Superior temporal gyrus (tissue), 1 donor: ENCODE data around the gene THAP4.
A peak's percentile ranks its signal among the peaks of the same experiment; 100 is the strongest.

ENCODE experiments used
- DNase-seq: peaks from one replicate; pipeline ENCODE4 v3.0.0-alpha.2; 2016; ENCODE audit errors: extremely low spot score

Gene THAP4

GRCh38 chr2:241637018-241637794 lies at the start of gene THAP4, which contains the start of gene ATG4B:
THAP4 (minus strand) TSS chr2:241637158; CDS start chr2:241637017, 141 bp downstream.
ATG4B (plus strand) TSS chr2:241637693; CDS start chr2:241637715, 22 bp downstream.
- peak; percentile 89 for DNase-seq

- no peak for DNase-seq
Measured at GRCh38 chr2:241686324-241686649, 49.3 kb upstream of the THAP4 start.

GRCh38 chr2:241680827-241681599 lies 44.1 kb upstream of the THAP4 start:
- no peak for DNase-seq

- DNase-seq = no peak
Measured at GRCh38 chr2:241680044-241680443, 43.1 kb upstream of the THAP4 start.

- DNase-seq = no peak
Measured at GRCh38 chr2:241678784-241679540, 42.0 kb upstream of the THAP4 start.

GRCh38 chr2:241678307-241678706 lies 41.3 kb upstream of the THAP4 start:
- no peak for DNase-seq

GRCh38 chr2:241677392-241677791 lies 40.4 kb upstream of the THAP4 start:
- no peak for DNase-seq

GRCh38 chr2:241676665-241677064 lies 39.7 kb upstream of the THAP4 start:
- no peak for DNase-seq

- DNase-seq = no peak
Measured at GRCh38 chr2:241675885-241676284, 38.9 kb upstream of the THAP4 start.

GRCh38 chr2:241673797-241674725 lies 37.1 kb upstream of the THAP4 start:
- DNase-seq = peak; percentile 36

GRCh38 chr2:241673189-241673663 lies 36.3 kb upstream of the THAP4 start:
- DNase-seq = no peak

GRCh38 chr2:241672243-241673188 lies 35.6 kb upstream of the THAP4 start:
- DNase-seq = no peak

GRCh38 chr2:241671457-241672240 lies 34.7 kb upstream of the THAP4 start:
- DNase-seq = no peak

- no peak for DNase-seq
Measured at GRCh38 chr2:241670333-241671110, 33.6 kb upstream of the THAP4 start.

GRCh38 chr2:241668839-241669238 lies 31.9 kb upstream of the THAP4 start:
- no peak for DNase-seq

GRCh38 chr2:241668354-241668753 lies 31.4 kb upstream of the THAP4 start:
- no peak for DNase-seq

GRCh38 chr2:241666627-241667400 lies 29.9 kb upstream of the THAP4 start:
- no peak for DNase-seq
